Lower lobe of right lung (tissue), 2 donors: ENCODE results near the gene PRKCQ. TPM values are rescaled to one million over a fixed set of nuclear protein-coding genes. Genes with fewer than 3 reads are reported as not detected.
"Not testable (repeated sequence)": the region's sequence is repeated elsewhere in the genome, so short reads cannot be mapped to it uniquely, and the experiment has no call there.

Experiments
- ATAC-seq, 2 donors: fragments of 200-7000 bp; cut with Tn5 transposase; one replicate each; pipeline ENCODE4 v1.9.1; 2020 to 2022; ENCODE audit warnings: mild to moderate bottlenecking in 2 of 2, moderate library complexity in 2 of 2
- DNase-seq: peaks from one replicate; pipeline ENCODE4 v3.0.0-alpha.2; 2020
- H3K27ac ChIP-seq: fragments of 200-600 bp; one replicate; pipeline ENCODE4 v1.8.0; 2022
- H3K27me3 ChIP-seq: fragments of 200-600 bp; one replicate; pipeline ENCODE4 v1.8.0; 2022; ENCODE audit warnings: low read depth
- H3K36me3 ChIP-seq: fragments of 200-600 bp; one replicate; pipeline ENCODE4 v1.8.0; 2022; ENCODE audit warnings: mild to moderate bottlenecking
- H3K4me1 ChIP-seq: fragments of 200-600 bp; one replicate; pipeline ENCODE4 v1.8.0; 2022
- H3K4me3 ChIP-seq: fragments of 200-600 bp; one replicate; pipeline ENCODE4 v1.8.0; 2022; ENCODE audit warnings: mild to moderate bottlenecking
- H3K9me3 ChIP-seq: fragments of 200-600 bp; one replicate; pipeline ENCODE4 v1.8.0; 2022
- CTCF ChIP-seq: fragments of 200-600 bp; IDR thresholded peaks from one replicate; pipeline ENCODE4 v1.8.0; 2022; ENCODE audit warnings: antibody characterized with exemption, mild to moderate bottlenecking
- intact Hi-C: fragments of 100-400 bp; cut with DNase I; formaldehyde crosslinking; loops from one replicate; pipeline ENCODE4 v1.11.0; 2022
- total RNA-seq: library from RNA; stranded (reverse); fragmentation: NEBNext Ultra II Directional; extraction: Animal tissue kit (Norgen Biotek cat#: 25700); gene quantifications from one replicate; pipeline ENCODE4 v1.2.1, GENCODE V29; 2021
- donor health status: DM: no; HTN: yes; CAD: no; lungs with severe emphysema.

PRKCQ gene
- total RNA-seq, 1 donor from 2014 or later = 8.1 TPM

GRCh38 chr10:6589287-6590094, 9.4 kb upstream of the PRKCQ start:
- Histone ChIP-seq H3K9me3 (no peaks in the 10 kb centered on the region), H3K36me3 (no peaks in the 10 kb centered on the region), H3K4me1 (peaks cover 4% of the 10 kb centered on the region), H3K27me3 (no peaks in the 10 kb centered on the region), H3K27ac (no peak overlapping the region), H3K4me3 (no peak overlapping the region)
- intact Hi-C loops = no loop called here
- ATAC-seq (peak; percentile 57), DNase-seq (no peak)
- no peak for TF ChIP-seq CTCF

- peaks cover 4% of the 10 kb centered on the region for H3K4me1 ChIP-seq
- H3K9me3 ChIP-seq = no peaks in the 10 kb centered on the region
- no peak overlapping the region for H3K27ac ChIP-seq
- H3K27me3 ChIP-seq = no peaks in the 10 kb centered on the region
- TF ChIP-seq CTCF = no peak
- intact Hi-C loops = no loop called here
- no peaks in the 10 kb centered on the region for H3K36me3 ChIP-seq
- H3K4me3 ChIP-seq = no peak overlapping the region
- DNase-seq (no peak), ATAC-seq (no peak)
Measured at GRCh38 chr10:6588845-6589244, 8.8 kb upstream of the PRKCQ start.

- Histone ChIP-seq H3K27ac (no peak overlapping the region), H3K4me1 (peaks cover 4% of the 10 kb centered on the region), H3K27me3 (no peaks in the 10 kb centered on the region), H3K36me3 (no peaks in the 10 kb centered on the region), H3K4me3 (no peak overlapping the region), H3K9me3 (no peaks in the 10 kb centered on the region)
- no peak for TF ChIP-seq CTCF
- DNase-seq (no peak), ATAC-seq (peak in 1 of 2 donors; percentile 54)
- intact Hi-C loops = no loop called here
Measured at GRCh38 chr10:6588082-6588481, 8.0 kb upstream of the PRKCQ start.

- Histone ChIP-seq H3K27me3 (peaks cover 5% of the 10 kb centered on the region), H3K27ac (no peak overlapping the region), H3K36me3 (no peaks in the 10 kb centered on the region), H3K4me1 (peaks cover 4% of the 10 kb centered on the region), H3K9me3 (no peaks in the 10 kb centered on the region), H3K4me3 (no peak overlapping the region)
- ATAC-seq (no peak), DNase-seq (no peak)
- TF ChIP-seq CTCF = no peak
- intact Hi-C loops = no loop called here
Measured at GRCh38 chr10:6586501-6586900, 6.4 kb upstream of the PRKCQ start.

GRCh38 chr10:6583447-6583846, 3.4 kb upstream of the PRKCQ start:
- ATAC-seq = no peak
- DNase-seq = no peak
- TF ChIP-seq CTCF = no peak
- Histone ChIP-seq H3K4me3 (peak overlapping the region; percentile 18), H3K27ac (no peak overlapping the region), H3K4me1 (peaks cover 4% of the 10 kb centered on the region), H3K9me3 (no peaks in the 10 kb centered on the region), H3K27me3 (peaks cover 11% of the 10 kb centered on the region), H3K36me3 (no peaks in the 10 kb centered on the region)
- intact Hi-C loops = no loop called here

GRCh38 chr10:6582913-6583312, 2.8 kb upstream of the PRKCQ start:
- H3K9me3 ChIP-seq, ATAC-seq, DNase-seq, H3K4me1 ChIP-seq, H3K36me3 ChIP-seq, H3K27ac ChIP-seq, H3K4me3 ChIP-seq, intact Hi-C loops: not testable (repeated sequence)
- peaks cover 15% of the 10 kb centered on the region for H3K27me3 ChIP-seq
